ENCODE data around the gene ZNF548.
"Not testable (repeated sequence)": the region's sequence is repeated elsewhere in the genome, so short reads cannot be mapped to it uniquely, and the experiment has no call there.

ZNF548 gene

DNA sequence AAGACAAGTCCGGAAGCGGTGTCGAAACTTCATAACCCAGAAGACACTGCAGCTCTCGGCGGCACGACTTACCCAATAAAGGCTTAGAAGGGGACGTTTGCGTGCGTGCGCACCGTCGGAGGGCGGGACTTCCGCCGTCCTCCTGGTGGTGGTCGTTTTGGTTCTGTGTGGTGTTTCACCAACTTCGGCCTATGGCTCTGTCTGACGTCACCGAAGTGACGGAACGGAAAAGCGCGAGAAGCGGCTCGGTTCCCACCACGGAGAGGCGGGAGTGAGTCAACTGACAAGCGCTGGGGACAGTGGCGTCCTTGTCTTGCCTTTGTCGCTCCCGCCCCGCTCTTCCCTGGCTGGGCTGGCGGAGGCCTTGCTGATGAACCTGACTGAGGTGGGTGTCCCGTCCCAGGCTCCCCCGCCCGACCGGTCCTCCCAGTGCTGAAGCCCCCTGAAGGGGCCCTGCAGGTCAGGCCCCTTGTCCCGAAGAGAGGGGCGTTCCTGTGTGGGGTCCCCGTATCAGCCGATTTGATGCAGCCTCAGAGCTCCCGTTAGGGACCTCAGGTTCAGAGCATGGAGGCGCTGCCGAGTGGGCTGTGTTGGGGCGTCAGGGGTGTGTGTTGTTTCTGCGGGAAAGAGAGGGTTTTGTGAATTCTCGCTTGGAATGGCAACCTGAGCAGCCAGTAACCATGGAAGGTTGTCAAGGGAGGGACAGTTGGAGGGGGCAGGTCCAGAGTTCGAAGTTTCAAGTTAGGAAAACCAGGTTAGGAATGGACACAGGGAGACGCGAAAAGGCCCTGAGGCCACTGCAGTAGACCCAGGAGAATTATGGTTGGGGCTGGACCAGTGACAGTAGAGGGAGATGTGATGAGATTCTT lies at the start of gene ZNF548:
Gene ZNF548 (plus strand): TSS at position 125 of the 869 bp plus-strand sequence. CDS start 246 bp downstream, at position 371.
- peak; percentile 97 for DNase-seq

DNA sequence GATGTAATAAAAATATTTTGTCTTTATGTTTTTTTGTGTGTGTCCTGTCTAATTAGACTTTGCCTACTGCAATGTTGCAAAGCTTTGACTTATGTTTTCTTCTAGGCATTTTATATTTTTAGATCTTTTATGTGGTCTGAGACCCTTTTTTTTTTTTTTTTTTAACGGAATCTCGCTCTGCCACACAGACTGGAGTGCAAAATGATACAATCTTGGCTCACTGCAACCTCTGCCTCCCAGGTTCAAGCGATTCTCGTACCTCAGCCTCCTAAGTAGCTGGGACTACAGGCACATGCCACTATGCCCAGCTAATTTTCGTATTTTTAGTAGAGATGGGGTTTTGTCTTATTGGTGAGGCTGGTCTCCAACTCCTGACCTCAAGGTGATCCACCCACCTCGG lies 47.1 kb upstream of the ZNF548 start:
- no peak for DNase-seq

DNA sequence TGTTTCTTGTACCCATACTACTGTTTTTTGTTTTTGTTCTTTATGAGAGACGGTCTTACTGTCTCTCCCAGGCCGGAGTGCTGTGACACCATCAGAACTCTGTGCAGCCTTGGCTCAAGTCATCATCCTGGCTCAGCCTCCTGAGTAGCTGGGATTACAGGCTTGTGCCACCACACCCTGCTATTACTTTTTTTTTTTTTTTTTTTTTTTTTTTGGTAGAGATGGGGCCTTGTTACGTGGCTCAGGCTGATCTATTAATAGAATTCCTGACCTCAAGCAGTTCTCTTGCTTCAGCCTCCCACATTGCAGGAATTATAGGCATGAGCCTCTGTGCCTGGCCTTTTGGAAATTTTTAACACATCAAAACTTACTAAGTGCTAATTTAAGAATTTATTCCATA lies 41.5 kb upstream of the ZNF548 start:
- no peak for DNase-seq

DNA sequence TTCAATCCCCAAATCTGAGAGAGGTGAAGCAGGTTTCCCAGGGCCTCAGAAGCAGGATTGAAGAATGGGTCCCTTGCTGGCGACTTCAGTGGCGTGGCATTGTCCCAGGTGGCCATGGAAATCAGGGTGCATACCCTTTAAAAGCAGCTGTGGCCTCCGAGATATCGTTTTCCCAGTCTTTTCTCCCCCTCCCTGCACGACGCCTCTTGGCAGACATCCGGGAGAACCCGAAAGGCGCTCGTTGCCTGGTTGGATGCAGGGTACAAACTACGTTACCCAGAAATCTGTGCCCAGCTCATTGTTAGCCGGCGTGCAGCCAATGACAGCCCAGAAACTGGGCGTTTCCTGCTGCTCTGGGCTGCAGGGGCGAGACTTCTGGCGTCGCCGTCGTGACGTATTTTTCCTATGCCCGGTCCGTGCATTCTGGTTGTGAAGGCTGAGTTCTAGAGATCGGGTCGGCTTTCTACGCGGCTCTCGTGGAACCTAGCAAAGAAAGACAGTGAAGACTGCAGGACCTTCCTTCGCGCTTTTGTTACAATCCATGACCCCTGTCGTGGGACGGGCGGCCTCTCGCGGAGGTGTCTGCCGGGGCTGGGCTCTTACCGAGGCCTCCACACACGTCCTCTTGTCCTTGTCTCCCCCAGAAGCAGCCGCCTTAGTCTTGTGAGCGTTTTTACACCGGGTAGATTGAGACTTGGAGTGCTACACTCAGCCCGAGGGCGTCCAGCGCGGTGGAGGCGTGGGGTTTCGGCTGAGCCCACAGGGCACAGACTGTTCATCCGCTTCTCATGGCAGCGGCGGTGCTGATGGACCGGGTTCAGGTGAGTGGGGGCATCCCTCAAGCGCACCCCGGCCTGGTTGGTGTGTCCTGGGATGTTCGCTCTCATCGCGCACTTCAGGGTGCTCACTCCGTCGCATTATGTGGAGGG lies 38.5 kb upstream of the ZNF548 start, which contains the start of gene ZNF304:
Gene ZNF304 (plus strand): TSS at position 395 of the 929 bp plus-strand sequence. CDS start 394 bp downstream, at position 789.
- peak; percentile 91 for DNase-seq

DNA sequence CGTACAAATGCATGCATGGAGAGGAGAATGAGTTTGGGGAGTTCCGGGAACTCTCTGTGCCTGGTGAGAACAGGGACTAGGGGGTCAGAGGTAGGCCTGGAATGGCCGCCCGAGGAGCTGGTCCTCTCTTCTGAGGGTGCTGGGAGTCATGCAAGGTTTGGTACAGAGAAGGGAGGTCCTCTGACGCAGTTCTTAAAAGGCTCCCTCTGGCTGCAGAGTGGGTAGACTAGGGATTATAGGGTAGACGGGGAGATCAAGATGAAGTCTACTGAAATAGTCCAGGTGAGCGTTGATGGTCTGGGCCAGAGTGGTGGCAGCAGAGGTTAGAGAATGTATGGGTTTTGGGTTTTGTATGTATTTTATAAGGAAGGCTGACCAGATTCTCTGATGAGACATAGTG lies 37.8 kb upstream of the ZNF548 start:
- DNase-seq, result no peak

DNA sequence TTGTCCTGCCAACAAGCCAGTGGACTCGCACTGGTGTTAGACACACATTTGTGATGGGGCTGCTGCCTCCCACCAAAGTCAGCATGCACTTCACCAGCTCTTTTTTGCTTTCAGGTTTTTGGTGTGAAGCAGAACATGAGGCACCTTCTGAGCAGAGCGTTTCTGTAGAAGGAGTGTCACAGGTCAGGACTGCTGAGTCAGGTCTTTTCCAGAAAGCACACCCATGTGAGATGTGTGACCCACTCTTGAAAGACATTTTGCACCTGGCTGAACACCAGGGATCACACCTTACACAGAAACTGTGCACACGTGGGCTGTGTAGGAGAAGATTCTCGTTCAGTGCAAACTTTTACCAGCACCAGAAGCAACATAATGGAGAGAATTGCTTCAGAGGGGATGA lies 33.7 kb upstream of the ZNF548 start:
- no peak for DNase-seq

GRCh38 chr19:57357406-57357805 lies 32.2 kb upstream of the ZNF548 start:
- no peak for DNase-seq

DNA sequence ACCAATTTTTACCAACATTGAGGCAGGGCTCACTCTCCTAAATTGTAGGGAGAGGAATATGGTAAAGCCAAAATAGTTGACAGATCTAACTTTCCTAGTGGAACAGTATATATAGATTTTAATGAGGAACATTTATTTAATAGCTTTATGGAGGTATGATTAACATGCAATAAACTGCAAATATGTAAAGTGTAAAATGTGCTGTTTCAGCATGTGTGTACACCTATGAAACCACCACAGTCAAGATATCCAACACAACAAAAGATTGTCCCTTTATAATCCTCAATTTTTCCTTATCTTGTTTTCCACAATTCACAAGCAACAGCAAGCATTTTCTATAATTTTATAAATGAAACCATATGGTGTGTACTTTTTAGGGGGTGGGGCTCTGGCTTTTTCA lies 30.4 kb upstream of the ZNF548 start:
- DNase-seq, result no peak

GRCh38 chr19:57362419-57362818 lies 27.2 kb upstream of the ZNF548 start:
- DNase-seq, result no peak

DNA sequence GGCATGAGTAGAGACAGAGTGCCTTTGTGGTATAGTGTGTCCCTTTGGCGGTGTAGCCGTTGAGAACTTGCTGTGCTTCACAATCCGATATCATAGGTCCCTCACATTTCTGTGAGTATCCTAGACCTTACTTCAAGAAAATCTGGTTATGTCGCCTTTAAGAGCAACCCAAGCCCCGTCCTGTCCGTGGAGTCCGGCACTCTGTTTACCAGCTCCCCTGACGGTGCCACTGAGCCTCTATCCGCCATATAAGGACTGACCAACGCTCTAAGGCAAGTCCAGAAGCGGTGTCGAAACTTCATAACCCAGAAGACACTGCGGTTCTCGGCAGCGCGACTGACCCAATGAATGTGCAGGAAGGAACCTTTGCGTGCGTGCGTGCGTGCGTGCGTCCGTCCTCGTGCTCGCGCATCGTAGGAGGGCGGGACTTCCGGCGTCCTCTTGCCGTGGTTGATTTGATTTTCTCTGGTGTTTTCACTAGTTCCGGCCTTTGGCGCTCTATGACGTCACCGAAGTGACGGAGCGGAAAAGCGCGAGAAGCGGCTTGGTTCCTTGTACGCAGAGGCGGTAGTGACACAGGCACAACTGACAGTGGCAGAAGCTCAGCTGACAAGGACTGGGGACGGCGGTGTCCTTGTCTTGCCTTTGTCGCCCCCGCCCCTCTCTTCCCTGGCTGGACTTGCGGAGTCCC lies 26.5 kb upstream of the ZNF548 start, which contains the start of the genes TRAPPC2B and ZNF547:
Gene TRAPPC2B (plus strand): TSS at position 555 of the 691 bp plus-strand sequence. CDS start 1,283 bp downstream, outside the sequence.
Gene ZNF547 (plus strand): TSS at position 555 of the 691 bp plus-strand sequence. CDS start 5,005 bp downstream, outside the sequence.
- peak; percentile 95 for DNase-seq

DNA sequence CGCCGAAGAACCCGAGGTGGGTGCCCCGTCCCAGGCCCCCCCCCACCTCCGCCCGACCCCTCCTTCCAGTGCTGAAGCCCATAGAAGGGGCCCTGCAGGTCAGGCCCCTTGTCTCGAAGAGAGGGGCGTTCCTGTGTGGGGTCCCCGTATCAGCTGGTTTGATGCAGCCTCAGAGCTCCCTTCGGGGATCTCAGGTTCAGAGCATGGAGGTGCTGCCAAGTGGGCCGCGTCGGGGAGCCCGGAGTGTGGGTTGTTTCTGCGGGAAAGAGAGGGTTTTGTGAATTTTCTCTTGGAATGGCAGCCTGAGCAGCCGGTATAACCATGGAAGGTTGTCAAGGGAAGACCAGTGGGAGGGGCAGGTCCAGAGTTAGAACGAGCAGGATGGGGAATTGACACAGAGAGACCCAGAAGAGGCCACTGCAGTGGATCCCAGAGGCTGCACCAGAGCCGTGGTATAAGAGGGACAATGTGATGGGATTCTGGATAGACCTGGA lies 25.9 kb upstream of the ZNF548 start:
- no peak for DNase-seq

DNA sequence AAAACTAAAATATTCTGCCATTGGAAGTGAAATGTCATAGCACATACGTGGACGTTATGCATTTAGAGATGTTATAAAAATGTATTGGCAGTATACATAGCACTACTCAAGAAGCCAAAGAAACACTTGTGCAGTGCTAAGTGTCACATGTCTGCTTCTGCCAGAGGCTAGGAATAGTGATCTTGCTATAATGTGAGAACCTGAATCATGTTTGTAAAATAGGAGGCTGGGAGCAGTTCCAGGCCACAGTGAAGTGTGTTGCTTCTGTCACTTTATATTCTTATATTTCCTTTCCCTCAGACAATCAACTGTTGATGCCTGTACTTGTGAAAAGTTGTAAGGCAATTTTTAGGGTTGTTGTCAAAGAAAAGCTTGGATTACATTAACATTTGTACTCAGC lies 22.9 kb upstream of the ZNF548 start:
- no peak for DNase-seq

DNA sequence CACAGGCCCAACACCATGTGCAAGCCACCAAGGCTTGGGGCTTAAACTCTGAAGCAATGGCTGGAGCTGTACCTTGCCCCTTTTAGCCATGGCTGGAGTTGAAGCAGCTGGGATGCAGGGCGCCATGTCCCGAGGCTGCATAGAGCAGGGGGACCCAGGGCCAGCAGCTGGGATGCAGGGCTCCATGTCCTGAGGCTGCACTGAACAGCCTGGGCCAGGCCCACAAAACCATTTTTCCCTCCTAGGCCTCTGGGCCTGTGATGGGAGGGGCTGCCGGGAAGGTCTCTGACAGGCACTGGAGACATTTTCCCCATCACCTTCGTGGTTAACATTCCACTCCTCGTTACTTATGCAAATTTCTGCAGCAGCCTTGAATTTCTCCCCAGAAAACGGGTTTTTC lies 15.5 kb upstream of the ZNF548 start:
- no peak for DNase-seq

DNA sequence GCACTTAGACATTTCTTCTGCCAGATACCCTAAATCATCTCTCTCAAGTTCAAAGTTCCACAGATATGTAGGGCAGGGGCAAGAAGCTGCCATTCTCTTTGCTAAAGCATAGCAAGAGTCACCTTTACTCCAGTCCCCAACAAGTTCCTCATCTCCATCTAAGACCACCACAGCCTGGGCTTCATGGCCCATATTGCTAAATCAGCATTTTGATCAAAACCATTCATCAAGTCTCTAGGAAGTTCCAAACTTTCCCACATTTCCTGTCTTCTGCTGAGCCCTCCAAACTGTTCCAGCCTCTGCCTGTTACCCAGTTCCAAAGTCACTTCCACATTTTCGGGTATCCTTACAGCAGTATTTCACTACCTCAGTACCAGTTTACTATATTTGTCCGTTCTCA lies 15.0 kb upstream of the ZNF548 start:
- DNase-seq, result not testable (repeated sequence)

DNA sequence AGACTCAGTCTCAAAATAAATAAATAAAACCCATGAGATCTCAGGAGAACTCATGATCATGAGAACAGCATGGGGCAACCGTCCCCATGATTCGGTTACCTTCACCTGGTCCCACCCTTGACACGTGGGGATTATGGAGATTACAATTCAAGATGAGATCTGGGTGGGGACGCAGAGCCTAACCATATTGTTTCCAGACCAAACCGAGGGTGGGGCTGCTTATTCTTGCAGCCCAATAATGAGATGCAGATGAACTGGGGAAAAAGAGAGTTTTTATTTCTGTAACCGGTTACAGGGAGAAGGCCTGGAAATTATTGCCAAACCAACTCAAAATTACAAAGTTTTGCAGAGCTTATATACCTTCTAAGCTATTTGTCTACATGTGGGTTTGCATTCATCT lies 13.5 kb upstream of the ZNF548 start:
- no peak for DNase-seq

DNA sequence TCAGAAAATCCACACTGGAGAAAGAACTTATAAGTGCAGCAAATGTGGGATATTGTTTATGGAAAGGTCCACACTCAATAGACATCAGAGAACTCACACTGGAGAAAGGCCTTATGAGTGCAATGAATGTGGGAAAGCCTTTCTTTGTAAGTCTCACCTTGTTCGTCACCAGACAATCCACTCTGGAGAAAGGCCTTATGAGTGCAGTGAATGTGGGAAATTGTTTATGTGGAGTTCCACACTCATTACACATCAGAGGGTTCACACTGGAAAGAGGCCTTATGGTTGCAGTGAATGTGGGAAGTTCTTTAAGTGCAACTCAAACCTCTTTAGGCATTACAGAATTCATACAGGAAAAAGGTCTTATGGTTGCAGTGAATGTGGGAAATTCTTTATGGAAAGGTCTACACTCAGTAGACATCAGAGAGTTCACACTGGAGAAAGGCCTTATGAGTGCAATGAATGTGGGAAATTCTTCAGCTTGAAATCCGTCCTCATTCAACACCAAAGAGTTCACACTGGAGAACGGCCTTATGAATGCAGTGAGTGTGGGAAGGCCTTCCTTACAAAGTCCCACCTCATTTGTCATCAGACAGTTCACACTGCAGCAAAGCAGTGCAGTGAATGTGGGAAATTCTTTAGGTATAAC lies 12.0 kb upstream of the ZNF548 start:
- DNase-seq, result no peak

DNA sequence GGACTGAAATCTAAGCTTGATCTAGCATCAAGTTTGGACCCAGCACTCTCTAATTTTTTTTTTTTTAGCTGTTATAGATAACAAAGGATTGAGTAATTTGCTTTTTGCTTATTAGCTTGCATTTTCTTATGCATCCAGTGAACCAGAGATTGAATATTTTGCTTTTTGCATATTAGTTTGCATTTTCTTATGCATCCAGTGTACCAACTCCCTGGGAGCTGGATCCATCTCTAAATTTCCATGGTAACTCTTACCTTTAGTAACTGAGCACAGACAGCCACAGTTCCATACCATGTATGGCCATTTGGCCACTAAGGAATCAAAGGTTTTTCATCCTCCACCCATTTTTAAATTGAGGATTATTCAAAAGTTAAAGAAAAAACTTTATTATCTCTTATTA lies 8.7 kb upstream of the ZNF548 start:
- DNase-seq, result no peak

GRCh38 chr19:57382806-57383488 lies 6.7 kb upstream of the ZNF548 start:
- no peak for DNase-seq

DNA sequence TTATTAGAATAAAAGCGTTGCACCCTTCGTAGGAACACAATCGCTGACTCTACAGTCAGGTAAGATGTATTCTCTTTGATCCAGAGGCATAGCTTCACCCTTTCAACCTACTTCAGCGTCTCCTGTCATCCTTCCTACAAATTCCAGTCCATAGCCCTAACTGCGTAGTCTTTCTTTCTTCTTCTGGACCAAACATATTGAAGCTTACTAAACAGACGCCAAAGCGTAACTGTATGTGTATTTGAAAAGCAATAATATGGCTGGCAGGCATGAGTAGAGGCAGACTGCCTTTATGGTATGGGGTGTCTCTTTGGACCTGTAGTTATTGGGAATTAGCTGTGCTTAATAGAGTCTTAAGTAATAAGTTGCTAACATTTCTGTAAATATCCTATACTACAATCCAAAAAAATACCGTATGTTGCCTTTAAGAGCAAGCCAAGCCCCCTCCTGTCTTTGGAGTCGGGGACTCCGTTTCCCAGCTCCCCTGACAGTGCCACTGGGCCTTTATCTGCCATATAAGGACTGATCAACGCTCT lies 392 bp upstream of the ZNF548 start:
- no peak for DNase-seq

DNA sequence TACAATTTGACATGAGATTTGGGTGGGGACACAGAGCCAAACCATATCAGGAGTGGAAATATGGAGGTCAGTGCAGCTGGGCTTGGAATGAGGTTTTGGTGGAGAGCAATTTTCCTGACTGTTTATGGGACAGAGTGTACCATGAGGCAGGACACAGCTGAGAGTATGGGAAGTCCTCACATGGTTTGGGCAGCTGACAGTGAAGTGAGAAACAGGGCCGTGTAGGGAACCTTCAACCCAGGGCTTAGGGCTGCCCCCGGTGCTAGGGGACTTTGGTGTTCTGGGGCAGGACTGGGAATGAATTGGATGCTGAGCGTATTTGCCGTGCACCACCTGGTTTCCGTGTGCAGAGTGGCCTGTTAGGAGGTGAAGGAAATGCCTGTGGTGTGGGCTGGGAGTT lies 6.1 kb downstream of the ZNF548 start:
- DNase-seq, result no peak

DNA sequence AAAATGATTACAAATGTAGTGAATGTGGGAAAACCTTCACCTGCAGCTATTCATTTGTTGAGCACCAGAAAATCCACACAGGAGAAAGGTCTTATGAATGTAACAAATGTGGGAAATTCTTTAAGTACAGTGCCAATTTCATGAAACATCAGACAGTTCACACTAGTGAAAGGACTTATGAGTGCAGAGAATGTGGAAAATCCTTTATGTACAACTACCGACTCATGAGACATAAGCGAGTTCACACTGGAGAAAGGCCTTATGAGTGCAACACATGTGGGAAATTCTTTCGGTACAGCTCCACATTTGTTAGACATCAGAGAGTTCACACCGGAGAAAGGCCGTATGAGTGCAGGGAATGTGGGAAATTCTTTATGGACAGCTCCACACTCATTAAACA lies 9.2 kb downstream of the ZNF548 start:
- DNase-seq, result no peak
